Stimulated activated CD8-positive, alpha-beta memory T cell treated with anti-CD3 and anti-CD28 coated beads, Interleukin-15, amount 100 ng/mL, for 1 hour (primary cell): ENCODE data around the gene ST6GALNAC3.

Experiments used
- DNase-seq: peaks from one replicate; pipeline ENCODE4 v3.0.0-alpha.2; 2020; ENCODE audit warnings: low read depth

ST6GALNAC3 gene

GRCh38 chr1:76142771-76143540 is 68.4 kb downstream of the ST6GALNAC3 start:
- no peak for DNase-seq

- DNase-seq = no peak
Observed at GRCh38 chr1:76144247-76144646, 69.7 kb downstream of the ST6GALNAC3 start.

GRCh38 chr1:76145332-76145731 is 70.8 kb downstream of the ST6GALNAC3 start:
- no peak for DNase-seq

- DNase-seq = no peak
Observed at GRCh38 chr1:76146184-76146583, 71.6 kb downstream of the ST6GALNAC3 start.

GRCh38 chr1:76147917-76148316 is 73.4 kb downstream of the ST6GALNAC3 start:
- DNase-seq = no peak

- DNase-seq = no peak
Observed at GRCh38 chr1:76148460-76148859, 73.9 kb downstream of the ST6GALNAC3 start.

GRCh38 chr1:76153841-76154205 is 79.3 kb downstream of the ST6GALNAC3 start:
- no peak for DNase-seq

- peak; percentile 62 for DNase-seq
Observed at GRCh38 chr1:76154206-76154956, 79.8 kb downstream of the ST6GALNAC3 start.

GRCh38 chr1:76156987-76157386 is 82.4 kb downstream of the ST6GALNAC3 start:
- DNase-seq = no peak

- DNase-seq = no peak
Observed at GRCh38 chr1:76158126-76158525, 83.6 kb downstream of the ST6GALNAC3 start.

GRCh38 chr1:76160225-76160624 is 85.7 kb downstream of the ST6GALNAC3 start:
- DNase-seq = no peak

- no peak for DNase-seq
Observed at GRCh38 chr1:76161451-76161850, 86.9 kb downstream of the ST6GALNAC3 start.

- DNase-seq = no peak
Observed at GRCh38 chr1:76162254-76162653, 87.7 kb downstream of the ST6GALNAC3 start.

- DNase-seq = no peak
Observed at GRCh38 chr1:76164165-76164564, 89.6 kb downstream of the ST6GALNAC3 start.

- DNase-seq = no peak
Observed at GRCh38 chr1:76170084-76170483, 95.5 kb downstream of the ST6GALNAC3 start.

GRCh38 chr1:76170513-76170912 is 96.0 kb downstream of the ST6GALNAC3 start:
- DNase-seq = no peak

- no peak for DNase-seq
Observed at GRCh38 chr1:76176000-76176399, 101.5 kb downstream of the ST6GALNAC3 start.

- no peak for DNase-seq
Observed at GRCh38 chr1:76177615-76178014, 103.1 kb downstream of the ST6GALNAC3 start.

GRCh38 chr1:76179219-76179698 is 104.7 kb downstream of the ST6GALNAC3 start:
- no peak for DNase-seq

GRCh38 chr1:76185207-76185606 is 110.7 kb downstream of the ST6GALNAC3 start:
- no peak for DNase-seq

- DNase-seq = no peak
Observed at GRCh38 chr1:76186554-76187170, 112.1 kb downstream of the ST6GALNAC3 start.

- DNase-seq = no peak
Observed at GRCh38 chr1:76187436-76187835, 112.9 kb downstream of the ST6GALNAC3 start.

- DNase-seq = no peak
Observed at GRCh38 chr1:76189310-76189709, 114.8 kb downstream of the ST6GALNAC3 start.
